NCI-H69 (cell line): ENCODE measurements around the gene CDC5L.
"Not testable (repeated sequence)": the region's sequence is repeated elsewhere in the genome, so short reads cannot be mapped to it uniquely, and the experiment has no call there.

Experiments used
- DNase-seq: peaks from one replicate; lab custom pipeline; 2025; lab: John Stamatoyannopoulos, UW

CDC5L gene

DNA sequence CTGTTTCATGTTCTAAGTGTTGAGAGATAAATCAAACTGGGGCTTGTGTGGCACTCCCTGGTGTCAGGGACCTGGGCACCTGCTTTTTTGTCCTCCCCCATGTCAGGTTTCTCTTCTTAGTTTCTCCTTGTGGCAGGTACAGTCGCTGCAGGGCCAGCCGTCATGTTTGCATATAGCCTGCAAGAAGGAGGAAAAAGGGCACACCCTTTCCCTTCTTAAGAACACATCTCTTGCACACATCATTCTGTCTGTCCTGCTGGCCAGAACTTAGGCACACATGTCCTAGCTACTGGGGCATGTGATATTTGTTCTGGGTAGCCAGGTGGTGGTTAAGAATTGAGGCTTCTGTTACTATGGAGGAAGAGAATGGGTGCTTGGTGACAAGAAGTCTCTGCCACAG is 27.9 kb downstream of the CDC5L start:
- DNase-seq: no peak

DNA sequence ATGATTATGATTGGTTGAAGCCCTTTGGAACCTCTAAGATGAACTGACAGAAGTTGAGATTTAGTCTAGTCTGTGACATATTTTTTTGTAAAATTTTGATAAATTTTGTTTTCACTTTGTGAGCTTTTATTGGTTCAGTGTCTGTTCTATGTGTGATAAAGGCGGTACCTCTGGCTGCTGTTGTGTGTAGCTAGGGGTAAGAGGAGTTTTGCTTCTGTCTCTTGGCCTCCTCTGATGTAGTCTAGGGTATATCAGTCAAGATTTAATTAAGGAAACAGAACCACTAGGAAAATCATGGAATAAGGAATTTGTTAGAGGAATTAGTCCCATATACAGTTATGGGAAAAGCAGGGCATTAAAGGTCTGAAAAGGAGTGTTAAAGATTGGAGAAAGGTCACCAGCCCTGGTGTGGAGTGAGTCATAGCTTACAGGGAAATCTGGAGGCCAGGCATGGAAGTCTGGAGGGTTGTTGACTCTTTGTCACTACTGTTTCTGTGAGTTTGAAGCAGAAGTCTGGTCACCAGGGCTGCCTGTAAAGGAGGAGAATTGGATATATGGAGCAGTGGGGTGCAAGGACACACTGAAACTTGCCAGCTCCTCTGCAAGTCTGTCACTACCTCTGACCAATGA is 28.5 kb downstream of the CDC5L start:
- DNase-seq: no peak

DNA sequence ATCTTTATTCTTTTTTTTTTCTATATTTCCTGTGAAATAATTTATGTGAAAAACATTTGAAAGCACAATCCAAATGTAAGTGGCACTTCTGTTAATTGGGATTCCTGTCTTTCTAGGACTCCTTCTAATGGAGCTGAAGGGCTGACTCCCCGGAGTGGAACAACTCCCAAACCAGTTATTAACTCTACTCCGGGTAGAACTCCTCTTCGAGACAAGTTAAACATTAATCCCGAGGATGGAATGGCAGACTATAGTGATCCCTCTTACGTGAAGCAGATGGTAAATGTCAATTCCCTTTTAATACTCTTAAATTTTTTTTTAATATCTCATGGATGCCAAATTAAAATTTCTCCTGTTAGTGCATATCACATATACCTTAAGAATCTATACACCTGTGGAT is 35.0 kb downstream of the CDC5L start:
- peak; percentile 11 for DNase-seq

DNA sequence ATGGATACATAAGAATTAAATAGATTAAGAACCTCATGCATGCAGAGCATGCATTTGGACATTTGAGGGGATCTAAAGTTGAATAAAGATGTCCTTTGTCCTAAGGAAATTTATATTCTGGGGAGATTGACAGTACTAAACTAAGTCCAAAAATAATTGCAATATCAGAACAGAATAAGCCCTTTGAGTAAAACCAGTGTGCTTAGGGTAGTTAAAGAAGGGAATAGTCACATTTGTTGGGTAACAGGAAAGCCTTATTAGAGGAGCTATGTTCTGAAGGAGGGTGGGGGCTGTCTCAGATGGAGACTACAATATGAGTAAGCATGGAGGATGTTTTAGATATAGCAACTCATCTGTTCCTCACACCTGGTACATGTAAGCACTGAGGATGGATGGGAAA is 35.8 kb downstream of the CDC5L start:
- DNase-seq: no peak

DNA sequence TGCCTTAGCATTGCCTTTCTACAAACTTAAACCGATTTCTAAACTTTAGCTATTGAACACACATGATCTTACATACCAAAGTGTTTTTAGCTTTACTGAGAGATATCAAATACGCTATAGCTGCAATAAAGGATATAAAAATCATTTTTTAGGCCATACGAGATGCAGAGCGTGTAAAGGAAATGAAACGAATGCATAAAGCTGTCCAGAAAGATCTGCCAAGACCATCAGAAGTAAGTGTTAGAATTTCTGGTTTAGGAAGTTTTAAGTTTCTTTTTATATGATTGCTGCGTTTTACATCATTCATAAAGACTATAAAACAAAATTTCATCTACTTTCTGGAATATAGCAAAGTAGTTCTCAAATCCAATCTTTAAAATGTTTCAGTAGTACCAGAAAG is 38.4 kb downstream of the CDC5L start:
- no peak for DNase-seq

DNA sequence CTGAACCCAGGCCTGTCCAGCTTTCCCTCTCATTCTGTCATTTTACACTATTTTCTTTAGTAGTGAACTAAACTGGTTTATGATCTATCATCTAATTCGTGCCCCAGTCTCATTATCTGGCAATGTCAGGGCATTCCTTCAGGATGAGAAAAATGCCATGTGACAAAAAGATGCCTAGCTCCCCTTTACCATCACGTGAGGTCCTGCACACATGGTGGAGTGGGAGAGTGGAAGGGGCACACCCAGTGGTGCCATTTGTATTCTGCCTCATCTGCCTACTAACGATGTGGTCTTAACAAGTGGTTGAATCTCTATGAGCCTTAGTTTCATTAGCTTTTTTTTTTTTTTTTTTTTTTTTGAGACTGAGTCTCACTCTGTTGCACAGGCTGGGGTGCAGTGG is 41.2 kb downstream of the CDC5L start:
- DNase-seq: no peak

DNA sequence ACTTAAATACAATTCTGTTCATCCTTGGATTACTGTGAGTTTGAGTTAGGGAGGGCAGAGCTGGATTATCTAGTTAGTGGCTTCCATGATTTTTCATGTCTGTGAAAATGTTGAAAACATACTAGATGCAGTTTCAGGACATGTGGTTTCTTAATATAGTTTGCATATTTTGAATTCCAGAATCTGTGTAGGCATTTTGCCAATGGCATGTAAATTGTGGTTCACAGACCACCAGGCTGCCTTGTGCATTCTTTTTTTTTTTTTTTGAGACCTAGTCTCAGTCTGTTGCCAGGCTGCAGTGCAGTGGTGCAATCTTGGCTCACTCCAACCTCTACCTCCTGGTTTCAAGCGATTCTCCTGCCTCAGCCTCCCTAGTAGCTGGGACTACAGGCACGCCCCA is 42.8 kb downstream of the CDC5L start:
- DNase-seq: no peak

DNA sequence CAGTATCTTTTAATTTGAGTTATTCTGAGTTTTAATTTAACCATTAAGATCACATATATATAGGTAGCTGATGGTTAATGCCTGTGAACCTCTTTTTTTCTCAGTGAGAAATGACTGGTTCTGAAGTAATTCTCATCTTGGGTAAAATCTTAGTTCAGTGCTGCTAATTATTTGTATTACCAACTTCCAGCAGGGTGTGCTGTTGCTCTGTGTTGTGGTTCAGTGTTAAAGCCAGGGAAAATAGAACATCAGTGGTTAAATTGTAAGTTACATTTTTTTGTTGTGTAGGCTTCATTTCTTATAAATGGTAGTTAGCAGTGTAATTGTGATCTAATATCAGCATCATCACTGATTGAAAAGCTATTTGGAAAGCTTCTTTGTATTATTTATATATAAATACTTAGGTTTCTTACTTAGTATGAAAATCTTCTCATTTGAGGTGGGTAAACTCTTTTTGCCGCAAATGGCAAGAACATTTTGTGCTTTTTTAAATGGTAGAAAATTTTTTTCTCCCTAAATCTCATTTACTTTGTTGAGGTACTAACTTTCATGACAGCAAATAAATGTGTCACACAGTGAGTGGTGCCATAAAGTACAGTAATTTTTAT is 43.7 kb downstream of the CDC5L start:
- peak; percentile 60 for DNase-seq

DNA sequence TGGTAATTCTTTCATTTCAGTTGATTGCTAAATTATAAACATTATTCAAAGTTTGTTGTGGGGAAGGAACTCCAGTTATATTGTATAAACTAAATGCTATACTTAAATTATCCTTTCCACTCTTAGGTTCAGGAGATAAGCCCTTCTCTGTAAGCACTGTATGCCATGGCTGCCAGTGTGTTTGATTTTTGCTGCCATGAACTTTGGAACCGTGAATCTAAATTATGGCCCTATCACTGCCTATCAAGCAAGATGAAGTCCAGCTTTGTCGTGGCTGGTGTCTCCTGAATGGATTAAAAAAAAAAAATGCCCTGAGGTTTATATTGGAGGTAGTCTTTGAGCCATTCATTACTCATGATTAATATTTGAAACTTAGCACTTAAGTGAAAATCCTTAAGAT is 44.7 kb downstream of the CDC5L start:
- no peak for DNase-seq

DNA sequence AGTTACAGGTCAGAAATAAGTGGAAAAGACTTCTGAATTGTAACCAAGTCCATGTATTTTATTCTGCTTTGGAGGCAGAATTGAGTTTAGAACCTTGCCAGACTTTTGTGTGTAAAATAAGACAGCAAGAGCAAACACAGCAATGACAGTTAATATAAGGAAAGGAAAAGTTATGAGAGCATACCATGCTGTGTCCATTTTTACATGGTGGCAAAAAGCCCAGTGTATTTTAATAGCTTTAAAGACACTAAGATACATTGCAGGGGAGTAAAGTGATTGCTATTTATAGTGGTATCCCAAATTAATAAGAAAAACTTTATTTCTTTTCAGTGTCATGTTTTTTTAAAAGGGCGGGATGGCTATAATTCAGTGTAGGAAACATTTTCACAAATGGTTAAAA is 45.2 kb downstream of the CDC5L start:
- no peak for DNase-seq

DNA sequence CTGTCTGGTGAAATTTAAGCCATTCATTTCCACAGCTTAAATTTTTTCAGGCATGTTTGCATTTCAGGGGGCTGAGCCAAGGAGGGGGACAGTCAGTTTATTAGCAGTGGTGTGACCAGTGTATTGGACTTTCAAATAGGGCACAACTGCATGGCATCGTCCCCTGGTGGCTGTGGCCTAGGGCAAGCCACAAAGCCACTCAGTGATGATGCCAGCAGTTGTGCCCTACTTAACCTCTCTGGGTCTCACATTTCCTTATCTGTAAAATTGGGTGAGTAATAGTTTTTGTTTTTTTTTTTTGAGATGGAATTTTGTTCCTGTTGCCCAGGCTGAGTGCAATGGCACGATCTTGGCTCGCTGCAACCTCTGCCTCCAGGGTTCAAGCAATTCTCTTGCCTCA is 48.0 kb downstream of the CDC5L start:
- DNase-seq: no peak

DNA sequence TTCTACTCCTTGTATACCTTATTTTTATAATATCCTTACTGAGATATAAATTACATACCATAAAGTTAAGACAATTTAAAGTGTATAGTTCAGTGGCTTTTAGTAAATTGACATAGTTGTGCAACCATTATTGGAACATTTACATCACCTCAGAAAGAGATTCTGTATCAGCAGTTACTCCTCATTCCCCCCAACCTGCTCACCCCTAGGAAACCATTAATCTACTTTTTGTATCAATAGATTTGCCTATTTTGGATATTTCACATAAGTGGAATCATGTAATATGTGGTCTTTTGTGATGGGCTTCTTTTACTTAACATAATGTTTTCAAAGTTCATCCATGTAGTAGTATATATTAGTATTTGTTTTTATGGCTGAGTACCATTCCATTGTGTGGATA is 51.3 kb downstream of the CDC5L start:
- DNase-seq: no peak

DNA sequence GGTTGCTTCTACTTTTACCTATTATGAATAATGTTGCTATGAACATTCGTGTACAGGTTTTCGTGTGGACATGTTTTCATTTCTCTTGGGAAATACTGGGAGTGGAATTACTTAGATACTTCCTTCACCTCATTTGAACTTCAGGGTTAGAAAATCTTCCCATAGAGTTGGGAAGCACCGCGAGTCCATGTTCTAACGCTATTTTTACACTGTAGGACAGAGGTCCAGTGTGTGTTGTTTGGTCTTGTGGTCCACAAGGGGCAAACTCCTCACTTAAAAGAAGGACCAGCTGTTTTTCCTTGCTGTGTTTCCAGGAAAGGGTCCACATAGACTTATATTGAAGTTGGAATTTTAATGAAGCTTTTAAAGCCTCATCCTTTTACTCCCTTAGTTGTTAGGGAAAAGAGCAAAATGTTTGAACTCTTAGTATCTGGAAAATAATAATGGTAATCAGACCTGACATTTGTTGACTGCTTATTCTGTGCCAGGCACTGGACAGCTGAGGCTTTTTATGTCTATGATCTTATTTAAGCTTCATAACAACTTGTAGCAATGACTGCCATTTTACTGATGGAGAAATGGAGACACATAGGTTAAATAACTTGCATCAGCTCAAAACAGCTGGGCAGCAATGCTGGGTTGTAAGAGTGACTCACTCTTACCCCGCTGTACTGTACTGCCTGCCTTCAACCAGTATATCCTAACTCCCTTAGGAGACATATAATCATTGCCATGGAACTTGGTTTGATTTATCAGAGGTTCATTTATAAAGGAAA is 52.0 kb downstream of the CDC5L start:
- DNase-seq: peak; percentile 6

DNA sequence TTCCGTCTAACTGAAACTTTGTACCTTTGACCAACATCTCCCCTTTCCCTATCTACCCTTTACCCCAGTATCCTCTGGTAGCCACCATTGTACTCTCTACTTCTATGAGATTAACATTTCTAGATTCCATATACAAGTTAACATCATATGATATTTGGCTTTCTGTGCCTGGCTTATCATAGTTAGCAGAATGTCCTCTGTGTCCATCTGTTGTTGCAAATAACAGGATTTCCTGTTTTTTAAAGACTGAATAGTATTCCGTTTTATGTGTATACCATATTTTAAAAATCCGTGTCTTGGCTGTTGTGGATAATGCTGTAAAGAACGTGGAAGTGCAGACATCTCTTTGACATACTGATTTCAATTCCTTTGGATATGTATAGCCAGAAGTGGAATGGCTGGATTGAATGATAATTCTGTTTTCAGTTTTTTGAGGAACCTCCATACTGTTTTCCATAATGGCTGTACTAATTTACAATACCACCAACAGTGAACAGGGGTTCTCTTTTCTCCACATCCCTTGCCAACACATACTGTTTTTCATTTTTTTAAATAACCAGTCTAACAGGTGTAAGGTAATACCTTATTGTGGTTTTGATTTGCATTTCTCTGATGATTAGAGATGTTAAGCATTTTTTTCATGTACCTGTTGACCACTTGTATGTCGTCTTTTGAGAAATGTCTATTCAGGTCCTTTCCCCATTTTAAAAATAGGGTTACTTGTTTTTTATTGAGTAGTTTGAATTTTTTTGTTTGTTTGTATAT is 53.8 kb downstream of the CDC5L start:
- DNase-seq: no peak

DNA sequence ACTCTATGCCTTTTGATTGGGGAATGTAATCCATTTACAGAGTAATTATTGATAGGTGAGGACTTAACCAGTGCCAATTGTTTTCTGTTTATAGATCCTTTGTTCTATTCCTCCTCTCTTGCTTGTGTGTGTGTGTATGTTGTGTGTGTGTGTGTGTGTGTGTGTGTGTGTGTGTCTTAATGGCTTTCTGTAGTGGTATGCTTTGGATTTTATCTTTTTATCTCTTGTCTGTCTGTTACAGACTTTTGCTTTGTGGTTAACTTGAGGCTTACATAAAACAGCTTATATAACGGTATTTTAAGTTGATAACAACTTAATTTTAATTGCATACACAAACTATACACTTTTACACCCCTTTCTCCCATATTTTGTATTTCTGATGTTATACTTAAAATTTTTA is 54.7 kb downstream of the CDC5L start:
- DNase-seq: no peak

DNA sequence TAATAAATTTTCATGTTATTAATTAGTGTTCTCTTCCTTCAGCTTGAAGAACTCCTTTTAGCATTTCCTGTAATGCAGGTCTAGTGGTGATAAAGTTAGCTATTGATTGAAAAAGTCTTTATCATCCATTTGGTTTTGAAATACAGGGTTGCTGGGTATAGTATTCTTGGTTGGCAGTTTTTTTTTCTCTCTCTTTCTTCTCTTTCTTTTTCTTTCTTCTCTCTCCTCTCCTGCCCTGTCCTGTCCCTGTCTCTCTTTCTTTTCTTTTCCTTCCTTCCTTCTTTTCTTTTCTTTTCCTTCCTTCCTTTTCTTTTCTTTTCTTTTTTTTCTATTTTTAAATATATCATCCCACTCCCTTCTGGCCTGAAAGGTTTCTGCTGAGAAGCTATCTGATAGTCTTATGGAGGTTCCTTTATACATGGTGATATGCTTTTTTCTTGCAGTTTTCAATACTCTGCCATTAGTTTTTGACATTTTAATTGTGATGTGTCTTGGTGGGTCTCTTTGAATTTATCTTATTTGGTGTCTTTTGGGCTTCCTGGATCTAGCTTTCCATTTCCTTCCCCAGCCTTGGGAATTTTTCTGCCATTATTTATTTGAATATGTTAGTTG is 55.4 kb downstream of the CDC5L start:
- no peak for DNase-seq

DNA sequence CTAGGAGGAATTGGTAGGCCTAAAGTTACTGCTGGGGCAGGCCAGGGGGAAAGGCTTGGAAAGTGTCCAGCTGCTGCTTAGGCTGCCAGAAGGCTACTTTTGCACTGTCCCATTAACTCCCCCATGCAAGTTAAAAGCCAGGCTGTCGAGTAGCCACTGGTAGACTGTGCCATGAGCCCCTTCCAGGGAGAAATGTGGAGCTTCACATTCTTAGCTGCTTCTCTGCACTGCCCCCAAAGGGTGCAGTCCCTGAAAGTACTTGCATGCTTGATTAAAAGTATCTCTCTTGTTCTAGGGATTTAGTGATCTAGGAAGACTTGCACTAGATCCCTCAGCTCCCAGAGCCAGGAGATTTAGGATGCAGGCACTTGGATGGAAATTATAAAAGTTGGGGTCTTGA is 57.3 kb downstream of the CDC5L start:
- DNase-seq: no peak

DNA sequence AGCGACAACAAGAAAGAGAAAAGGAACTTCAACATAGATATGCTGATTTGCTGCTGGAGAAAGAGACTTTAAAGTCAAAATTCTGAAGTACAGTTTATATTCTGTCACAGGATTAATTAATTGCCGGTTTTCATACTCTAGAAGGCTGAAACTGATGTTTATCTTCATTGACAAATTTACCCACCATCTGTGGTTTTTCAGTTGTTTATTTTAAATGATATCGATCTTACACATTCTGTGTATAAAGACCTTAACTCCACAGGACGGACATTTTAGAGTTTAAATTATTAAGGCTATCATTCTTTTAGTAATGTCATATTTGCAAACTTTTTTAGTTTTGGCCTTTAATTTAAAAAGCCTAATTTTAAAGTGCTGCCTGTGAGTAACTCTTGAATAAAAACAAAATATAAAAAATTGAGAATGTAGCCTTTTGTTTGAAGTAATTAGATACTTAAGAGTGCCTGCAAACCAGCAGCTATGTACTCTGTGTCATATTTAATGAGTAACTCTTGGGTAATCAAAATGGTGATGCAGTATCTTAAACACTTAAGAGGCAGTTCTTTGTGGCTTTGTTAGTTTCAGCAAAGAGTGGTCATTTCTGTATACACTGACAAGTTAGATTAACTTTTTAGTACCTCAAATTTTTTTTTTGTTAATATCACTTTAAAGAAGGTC is 59.3 kb downstream of the CDC5L start:
- DNase-seq: peak; percentile 49

DNA sequence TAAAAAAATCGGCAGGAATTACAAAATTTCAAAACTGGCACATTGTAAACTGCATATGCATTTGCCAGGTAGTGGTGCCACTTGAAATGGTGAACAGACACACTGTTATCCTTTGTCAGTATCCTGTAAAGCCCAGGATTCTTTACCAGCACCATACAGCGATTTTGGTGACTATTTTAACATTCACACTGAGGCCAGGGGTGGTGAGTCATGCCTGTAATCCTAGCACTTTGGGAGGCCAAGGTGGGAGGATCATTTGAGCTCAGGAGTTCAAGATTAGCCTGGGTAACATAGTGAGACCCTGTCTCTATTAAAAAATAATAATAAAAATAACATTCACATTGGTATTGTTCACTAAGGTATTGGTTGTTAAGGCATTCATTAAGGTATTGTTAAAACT is 61.7 kb downstream of the CDC5L start:
- DNase-seq: not testable (repeated sequence)

DNA sequence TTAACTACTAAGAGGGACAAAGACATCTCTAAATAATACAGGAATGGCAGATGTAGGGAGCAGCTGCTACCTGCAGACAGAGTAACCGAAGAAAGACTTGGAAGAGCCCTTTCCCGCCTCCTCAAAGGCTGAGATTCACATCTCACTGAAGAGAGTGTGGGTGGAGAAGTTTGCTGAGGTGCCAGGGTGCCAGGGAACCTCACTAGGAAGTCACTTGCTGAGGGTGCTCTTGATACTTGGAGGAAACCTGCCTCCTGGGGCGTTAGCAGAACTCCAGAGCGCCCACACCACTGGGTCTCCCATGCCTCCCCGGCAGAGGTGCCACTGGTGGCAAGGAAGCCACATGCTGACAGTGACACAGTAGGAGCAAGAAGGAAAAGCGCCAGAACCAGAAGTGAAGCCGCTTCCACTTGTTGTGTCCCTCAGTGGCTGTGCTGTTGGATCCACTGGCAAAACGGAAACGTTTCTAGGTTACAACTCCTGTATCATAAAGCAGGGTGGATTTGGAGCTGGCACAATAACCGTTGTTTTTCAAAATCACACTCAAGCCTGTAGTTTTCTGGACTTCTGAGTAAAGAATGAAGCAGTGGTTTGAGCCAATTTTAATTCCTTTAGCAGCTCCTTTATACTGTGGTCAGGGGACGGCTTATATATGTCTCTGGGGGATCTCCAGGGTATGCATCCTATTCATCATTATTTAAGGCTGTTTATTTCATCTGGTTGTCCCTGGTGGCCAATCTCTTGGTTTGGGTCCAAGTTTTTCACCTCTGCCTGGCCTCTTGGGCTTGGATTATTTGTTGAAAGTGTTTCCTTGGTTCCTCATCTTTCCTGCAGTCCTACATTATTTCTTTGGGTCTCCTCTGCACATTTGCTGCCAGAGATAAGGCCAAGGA is 64.5 kb downstream of the CDC5L start:
- no peak for DNase-seq

DNA sequence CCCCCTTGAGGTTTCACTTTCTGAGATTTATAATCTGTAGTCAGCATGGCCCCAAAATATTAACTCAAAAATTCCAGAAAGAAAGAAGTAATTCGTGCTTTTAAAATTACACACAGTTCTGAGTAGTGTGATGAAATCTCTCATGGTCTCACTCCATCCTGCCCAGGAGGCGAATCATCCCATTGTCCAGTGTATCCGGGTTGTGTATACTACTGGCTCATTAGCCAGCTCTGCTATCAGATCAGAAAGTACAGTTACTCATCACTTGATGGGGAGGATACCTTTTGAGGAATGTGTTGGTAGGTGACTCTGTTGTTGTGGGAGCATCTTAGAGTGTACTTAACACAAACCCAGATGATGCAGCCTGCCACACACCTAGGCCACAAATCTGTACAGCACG is 65.2 kb downstream of the CDC5L start:
- DNase-seq: no peak
